GM19351 (cell line): Measurements from ENCODE around the gene UNC50.

ENCODE experiments used
- ATAC-seq: cut with Tn5 transposase; IDR thresholded peaks from one replicate; pipeline ENCODE4 v1.9.1; 2021; ENCODE audit warnings: mild to moderate bottlenecking, moderate library complexity; ENCODE audit not compliant: unreplicated experiment

The UNC50 gene, protein sequence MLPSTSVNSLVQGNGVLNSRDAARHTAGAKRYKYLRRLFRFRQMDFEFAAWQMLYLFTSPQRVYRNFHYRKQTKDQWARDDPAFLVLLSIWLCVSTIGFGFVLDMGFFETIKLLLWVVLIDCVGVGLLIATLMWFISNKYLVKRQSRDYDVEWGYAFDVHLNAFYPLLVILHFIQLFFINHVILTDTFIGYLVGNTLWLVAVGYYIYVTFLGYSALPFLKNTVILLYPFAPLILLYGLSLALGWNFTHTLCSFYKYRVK

DNA sequence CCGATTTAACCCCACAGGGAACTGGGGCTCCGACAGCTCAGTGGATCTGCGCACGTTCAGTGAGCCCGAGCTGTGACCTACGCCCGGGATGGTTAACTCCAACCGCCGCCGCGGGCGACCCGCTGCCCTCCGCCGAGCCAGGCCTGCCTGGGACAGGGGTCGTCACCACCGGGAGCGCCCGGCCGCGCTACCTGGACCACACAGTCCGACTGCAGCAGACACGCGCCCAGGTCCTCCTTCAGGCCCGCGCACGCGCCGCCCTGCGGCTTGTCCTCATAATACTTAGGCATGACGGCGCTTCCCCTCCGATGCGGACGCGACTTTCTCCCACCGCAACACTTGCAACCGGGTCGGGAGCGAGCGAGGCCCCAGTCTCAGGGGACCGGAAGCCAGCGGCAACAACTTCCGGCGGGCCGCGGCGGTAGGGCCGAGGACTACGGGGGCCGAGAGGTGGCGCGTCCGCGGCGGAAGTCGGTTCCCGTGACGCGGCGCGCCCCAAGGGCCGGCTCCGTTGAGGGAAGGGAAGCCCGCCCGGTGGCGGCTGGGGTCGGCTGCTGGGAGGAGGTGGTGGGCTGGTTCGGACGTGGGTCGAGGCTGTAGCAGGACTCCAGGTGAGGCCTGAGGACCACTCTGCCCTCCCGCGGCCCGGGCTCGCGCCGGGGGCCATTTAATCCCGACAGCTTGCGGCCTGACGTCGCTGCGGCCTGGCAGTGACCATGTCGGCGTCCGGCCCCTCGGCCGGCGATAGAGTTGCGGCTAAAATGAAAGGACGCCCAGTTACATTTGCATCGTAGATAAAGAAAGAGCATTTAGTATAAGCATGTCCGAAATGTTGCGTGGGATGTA is at the start of gene UNC50, which contains the start of gene COA5:
Gene UNC50, plus strand, starts transcription at position 474 of the 846 bp plus-strand sequence. CDS start 1,171 bp downstream, outside the sequence.
Gene COA5, minus strand, starts transcription at position 397 of the 846 bp plus-strand sequence. Its CDS starts 107 bp downstream, at position 290.
- ATAC-seq, result peak; percentile 93

- ATAC-seq, result no peak
These were observed 49.4 kb upstream of the UNC50 start for GRCh38 chr2:98558852-98559530.

DNA sequence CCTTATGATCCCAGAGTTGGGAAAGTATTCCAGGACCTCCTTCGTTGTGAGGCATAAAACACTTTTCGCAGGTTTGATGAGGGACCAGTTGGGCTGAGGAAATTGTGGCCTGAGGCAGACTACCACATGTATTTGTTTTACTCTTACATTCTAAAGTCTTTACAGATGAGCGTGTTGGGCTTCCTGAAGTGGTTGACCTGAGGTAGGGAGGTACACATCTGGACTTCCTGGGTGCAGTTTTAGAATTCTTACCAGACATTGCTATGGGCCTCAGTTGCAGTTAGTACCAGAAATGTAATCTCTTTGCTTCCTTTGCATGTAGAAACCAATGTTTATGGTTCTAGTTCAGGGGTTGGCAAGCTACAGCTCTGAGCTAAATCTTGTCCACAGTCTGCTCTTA is 48.8 kb upstream of the UNC50 start:
- no peak for ATAC-seq

- ATAC-seq, result no peak
These were observed 48.1 kb upstream of the UNC50 start for GRCh38 chr2:98560256-98560771.

DNA sequence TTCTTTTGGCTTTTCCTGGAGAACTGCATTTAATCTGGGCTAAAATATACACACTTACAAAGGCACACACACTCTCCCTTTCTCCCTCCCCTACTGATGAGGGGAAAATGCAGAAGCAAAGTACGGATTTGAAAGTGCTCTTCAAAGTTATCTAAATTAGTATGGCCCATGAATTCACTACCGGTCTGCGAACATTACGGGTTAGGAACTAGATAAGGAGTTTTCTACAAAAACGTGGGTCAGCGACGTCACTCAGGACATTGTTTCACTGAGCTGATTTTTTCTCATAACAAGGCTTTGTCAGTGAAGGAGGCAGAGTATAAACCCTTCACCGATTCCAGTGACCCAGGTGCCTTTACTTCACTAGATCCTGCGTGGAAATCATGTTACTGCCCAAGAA is 47.4 kb upstream of the UNC50 start:
- ATAC-seq, result no peak

- no peak for ATAC-seq
These were observed 46.3 kb upstream of the UNC50 start for GRCh38 chr2:98561902-98562695.

- ATAC-seq, result no peak
These were observed 45.0 kb upstream of the UNC50 start for GRCh38 chr2:98563394-98563793.

DNA sequence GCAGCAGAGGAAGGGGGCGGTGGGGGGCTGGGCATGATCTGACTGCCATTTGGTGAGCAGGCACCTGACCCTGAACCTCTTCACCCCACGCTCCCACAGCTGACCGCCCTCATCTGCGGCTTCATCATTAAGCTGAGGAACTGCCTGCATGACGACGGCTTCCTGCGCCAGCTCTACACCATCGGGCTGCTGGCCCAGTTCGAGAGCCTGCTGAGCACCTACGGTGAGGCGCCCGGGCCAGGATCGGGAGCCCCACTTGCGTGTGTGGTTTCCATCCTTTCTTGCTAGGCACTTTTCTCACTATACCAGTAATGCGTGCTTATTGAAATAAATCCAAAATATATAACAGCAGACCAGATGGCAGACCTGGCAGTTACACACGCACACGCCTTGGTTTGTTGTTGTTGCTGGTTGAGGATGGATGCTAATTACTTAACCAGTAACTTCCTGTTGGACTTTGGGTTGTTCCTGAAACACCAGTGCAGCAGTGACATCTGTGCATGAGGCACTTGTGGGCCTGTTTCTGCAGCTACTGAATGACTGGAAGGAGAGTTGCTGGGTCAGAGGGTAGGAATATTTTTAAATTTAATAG is 43.8 kb upstream of the UNC50 start:
- no peak for ATAC-seq

- ATAC-seq, result no peak
These were observed 43.0 kb upstream of the UNC50 start for GRCh38 chr2:98565286-98565860.

- ATAC-seq, result no peak
These were observed 42.4 kb upstream of the UNC50 start for GRCh38 chr2:98565941-98566340.

GRCh38 chr2:98568161-98568956 is 40.0 kb upstream of the UNC50 start:
- ATAC-seq, result no peak

GRCh38 chr2:98569197-98569793 is 39.1 kb upstream of the UNC50 start:
- ATAC-seq, result no peak

GRCh38 chr2:98569915-98570314 is 38.5 kb upstream of the UNC50 start:
- no peak for ATAC-seq

- ATAC-seq, result no peak
These were observed 38.0 kb upstream of the UNC50 start for GRCh38 chr2:98570356-98570755.

GRCh38 chr2:98571121-98571701 is 37.2 kb upstream of the UNC50 start:
- ATAC-seq, result no peak

DNA sequence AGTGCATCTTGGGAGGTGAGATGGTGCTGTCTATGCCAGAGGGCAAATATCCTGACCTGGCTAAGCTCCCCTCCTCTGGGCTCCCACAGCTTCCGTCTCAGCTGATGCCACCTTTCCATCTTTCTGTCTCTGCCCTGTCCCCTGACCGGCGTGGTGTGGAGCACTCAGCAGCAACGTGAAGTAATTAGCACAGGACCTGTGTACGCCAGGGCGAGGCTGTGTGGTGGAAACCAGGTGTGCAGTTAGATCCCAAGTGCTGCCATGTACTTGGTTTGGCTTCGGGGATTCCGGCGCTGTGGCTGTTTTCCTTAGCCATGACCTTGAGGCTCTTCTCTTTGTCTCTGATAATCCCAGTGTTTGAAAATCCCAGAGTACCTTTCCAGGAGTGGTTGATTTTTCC is 36.6 kb upstream of the UNC50 start:
- no peak for ATAC-seq

DNA sequence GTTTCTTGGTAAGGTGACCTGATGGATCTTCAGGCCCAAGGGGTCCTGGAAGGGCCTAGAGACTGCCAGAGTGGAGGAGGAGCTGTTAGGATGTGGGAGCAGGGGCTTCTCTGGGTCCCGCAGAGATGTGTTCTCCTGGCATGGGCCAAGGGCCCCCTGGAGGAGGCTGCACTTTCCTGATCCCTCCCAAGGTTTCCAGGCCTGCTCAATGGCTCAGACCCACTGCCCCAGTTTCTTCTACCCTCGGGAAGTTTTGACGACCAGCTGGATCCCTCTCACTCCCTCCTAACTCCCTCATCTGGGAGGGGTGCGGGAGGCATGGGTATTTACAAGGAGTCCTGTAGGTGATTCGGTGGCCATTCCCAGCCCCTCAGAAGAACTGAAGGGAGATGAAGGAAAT is 36.2 kb upstream of the UNC50 start:
- ATAC-seq, result no peak

- no peak for ATAC-seq
These were observed 35.7 kb upstream of the UNC50 start for GRCh38 chr2:98572676-98573075.
